SH-SY5Y (cell line): ENCODE results near the gene PID1.

ENCODE experiments used
- GATA2 ChIP-seq: IDR thresholded peaks from 2 replicates; pipeline ENCODE4 v1.6.1; 2011; ENCODE audit warnings: mild to moderate bottlenecking, low read depth, low read length
- GATA3 ChIP-seq: IDR thresholded peaks from 2 replicates; pipeline ENCODE4 v1.6.1; 2011; ENCODE audit warnings: low read depth, mild to moderate bottlenecking, low read length, moderate library complexity

Gene PID1

GRCh38 chr2:229037621-229038020, 233.5 kb downstream of the PID1 start:
- TF ChIP-seq GATA2 (no peak), GATA3 (no peak)

DNA sequence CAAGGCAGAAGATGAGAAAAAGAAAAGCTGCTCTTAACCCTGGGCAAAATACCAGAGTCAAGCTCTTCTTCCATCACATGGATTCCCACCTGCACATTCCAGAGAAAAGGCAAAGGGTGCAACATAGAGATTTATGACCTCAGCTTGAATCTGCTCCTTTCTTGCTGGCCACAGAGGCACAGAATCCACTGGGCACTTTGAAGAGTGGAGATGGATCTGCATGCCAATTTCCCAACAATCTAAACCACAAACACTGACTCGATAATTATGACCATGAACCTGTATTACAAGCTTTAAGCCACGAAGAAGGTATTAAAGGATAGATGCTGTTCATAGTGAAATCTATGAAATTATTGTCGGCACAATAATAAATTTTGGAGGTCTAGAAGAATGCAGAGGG, 237.3 kb downstream of the PID1 start:
- TF ChIP-seq GATA2 (no peak), GATA3 (no peak)

DNA sequence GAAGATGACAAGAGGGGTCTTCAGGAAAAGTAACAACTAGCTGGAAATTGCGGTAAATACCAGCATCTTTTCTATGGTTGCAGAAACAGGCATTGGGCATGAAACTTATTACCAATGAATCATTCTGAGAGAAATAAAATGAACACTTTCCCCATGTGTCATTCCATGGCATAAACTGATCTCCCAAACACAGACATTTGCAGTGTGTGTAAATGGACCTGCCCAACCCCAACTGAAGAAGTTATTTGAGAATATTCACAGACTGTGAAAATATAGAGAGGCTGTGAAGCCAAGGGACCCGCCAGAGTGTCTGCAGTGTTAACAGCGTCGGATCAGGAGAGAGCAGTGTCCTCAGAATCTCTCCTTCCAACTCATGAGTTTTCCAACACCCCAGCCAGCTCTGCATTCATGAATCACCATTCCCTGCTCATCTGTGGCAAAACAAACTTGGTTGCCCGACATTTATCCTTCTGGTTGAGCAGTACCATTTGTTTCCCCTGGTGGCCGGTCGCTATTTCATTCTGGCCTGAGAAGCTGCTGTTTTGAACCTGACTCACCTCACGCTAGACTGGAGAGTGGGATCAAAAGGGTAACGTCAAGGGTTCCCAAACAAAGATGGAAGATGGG, 238.4 kb downstream of the PID1 start:
- TF ChIP-seq GATA2 = no peak
- TF ChIP-seq GATA3 = no peak

GRCh38 chr2:229027353-229028105, 243.6 kb downstream of the PID1 start:
- TF ChIP-seq GATA3 (no peak), GATA2 (no peak)

DNA sequence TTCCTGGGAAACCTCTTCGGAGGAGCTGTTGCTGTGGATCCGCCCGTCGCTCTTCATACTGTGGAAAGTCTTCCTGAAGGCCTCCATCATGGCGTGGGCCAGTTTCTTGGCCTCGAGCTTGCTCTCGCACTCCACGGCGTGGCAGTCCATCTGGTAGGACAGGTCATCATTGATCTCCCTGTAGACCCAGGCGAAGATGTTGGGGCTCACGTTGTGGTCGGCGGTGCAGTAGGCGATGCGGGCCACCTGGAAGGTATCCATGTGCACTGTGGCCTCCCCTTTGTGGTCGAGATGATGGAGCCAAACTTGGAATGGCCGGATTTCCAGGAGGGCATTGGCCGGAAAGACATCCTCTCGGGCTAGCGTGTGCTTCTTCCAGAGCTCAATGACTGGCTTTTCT, 245.4 kb downstream of the PID1 start:
- TF ChIP-seq GATA3 (no peak), GATA2 (no peak)

DNA sequence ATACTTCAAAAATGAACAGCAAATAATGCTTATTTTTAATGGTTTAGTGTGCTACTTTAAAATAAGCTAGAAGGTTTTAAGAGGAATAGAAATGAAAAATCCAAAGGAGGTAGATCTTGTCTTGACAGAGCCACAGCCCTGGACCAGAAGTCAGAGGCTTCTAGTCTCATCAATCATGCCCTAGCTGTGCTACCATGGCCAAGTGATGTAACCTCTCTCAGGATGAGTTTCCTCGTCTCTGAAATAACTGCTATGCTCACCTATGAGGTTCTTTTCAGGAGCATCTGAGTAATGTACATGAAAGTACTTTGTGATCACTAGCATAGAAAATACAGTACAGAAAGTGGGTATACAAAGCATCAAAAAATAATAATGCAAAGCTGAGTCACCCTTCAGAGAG, 248.4 kb downstream of the PID1 start:
- TF ChIP-seq GATA2 (no peak), GATA3 (no peak)

GRCh38 chr2:229022071-229022470, 249.0 kb downstream of the PID1 start:
- TF ChIP-seq GATA3 (no peak), GATA2 (no peak)

GRCh38 chr2:229009816-229010215, 261.3 kb downstream of the PID1 start:
- TF ChIP-seq GATA3 (no peak), GATA2 (no peak)

DNA sequence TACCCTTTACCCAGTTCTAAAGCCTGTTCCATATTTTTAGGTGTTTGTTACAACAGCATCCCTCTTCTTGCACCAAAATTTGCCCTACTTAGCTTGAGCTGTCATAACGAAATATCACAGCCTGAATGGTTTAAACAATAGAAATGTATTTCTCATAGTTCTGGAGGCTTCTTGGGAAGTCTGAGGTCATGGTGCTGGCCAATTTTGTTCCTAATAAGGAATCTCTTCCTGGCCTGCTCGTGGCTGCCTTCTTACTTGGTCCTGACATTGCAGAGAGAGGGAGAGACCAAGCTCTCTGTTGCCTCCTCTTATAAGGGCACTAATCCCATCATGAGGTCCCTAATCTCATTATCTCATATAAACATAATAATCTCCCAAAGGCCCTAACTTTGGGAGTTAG, 267.8 kb downstream of the PID1 start:
- no peak for TF ChIP-seq GATA2
- no peak for TF ChIP-seq GATA3

DNA sequence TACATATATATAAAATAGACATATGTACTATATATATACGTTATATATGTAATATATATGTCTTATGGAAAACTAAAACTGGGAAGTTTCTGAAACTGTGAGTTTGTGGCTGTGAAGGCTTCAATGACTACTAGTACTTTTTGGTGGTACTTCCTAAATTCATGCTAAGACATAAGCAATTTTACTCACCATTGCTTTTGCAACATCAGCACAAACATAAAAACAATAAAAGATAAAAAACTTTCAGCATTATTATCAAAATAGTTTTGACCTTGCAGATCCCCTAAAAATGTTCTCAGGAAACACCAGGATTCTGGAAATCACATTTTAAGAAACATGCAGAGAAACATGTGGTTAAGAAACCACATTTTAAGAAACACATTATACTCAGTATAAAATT, 269.9 kb downstream of the PID1 start:
- TF ChIP-seq GATA2 = no peak
- TF ChIP-seq GATA3 = no peak

DNA sequence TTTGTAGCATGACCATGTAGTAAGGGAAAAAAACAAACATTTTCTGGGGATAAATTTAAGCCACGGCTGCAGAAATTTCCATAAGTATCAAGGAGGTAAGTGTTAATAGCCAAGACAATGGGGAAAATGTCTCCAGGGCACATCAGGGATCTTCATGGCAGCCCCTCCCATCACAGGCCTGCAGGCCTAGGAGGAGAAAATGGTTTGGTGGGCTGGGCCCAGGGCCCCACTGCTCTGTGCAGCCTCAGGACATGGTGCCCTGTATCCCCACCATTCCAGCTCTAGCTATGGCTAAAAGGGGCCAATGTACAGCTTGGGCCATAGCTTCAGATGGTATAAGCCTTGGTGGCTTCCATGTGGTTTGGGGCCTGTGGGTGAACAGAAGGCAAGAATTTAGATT, 271.8 kb downstream of the PID1 start:
- TF ChIP-seq GATA3 = no peak
- no peak for TF ChIP-seq GATA2

GRCh38 chr2:228988786-228989185, 282.3 kb downstream of the PID1 start:
- no peak for TF ChIP-seq GATA2

DNA sequence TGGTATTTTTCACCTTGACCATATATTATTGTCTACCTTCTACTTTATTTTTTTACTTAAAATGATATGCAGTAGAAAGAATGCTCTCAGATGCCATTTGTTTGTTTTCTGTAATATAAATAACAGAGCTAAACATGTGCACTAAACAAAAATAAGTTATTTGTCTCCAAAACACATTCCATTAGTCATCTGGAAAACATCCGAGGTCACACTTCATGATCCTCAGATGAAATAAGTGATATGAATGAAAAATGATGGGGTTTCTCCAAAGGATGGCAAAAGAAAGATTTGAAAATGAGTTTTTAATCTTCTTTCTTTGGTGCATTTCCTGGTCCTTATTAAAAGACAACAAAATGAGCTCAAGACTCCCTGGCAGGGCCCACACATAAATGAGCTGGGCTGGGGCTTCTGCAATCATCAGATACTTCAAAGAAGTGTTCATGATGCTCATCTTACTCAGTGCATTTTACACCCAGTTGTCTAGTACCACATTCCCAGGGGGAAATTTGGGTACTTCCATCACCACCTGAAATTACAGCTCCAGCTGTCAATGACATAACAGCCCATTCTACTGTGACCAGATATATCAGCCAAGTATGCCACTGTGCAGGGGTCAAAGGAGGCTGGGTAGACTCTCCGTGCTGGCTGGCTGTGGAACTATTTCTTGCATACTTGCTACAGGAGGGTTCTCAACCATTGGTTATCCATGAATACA, 283.5 kb downstream of the PID1 start:
- TF ChIP-seq GATA2 (no peak), GATA3 (no peak)

DNA sequence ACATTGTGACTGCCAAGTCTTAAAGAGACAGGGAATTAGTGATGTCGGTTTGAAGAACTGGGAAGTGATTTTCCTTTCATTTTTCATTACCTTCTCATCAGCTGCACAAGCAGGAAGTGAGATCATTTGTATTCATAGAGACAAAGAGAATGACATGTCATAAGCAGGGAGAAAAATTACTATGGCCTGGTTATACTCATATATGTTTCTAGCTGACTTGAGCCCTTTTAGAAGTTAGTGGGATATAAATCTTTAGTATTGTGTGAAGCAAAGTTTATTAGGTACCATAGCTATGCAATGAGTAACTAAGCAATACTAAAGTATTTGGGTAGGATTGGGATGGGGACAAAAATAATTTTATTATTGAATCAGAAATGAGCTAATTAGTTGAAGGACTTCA, 284.1 kb downstream of the PID1 start:
- TF ChIP-seq GATA2 = no peak
- no peak for TF ChIP-seq GATA3

- TF ChIP-seq GATA3 (no peak), GATA2 (no peak)
Observed at GRCh38 chr2:228983700-228984099, 287.4 kb downstream of the PID1 start.
